HL-60 (cell line): Measurements from ENCODE around the gene COL18A1.

ENCODE experiments used
- CTCF ChIP-seq: IDR thresholded peaks from one replicate; pipeline ENCODE4 v1.5.1; 2011; ENCODE audit warnings: low read length, control low read depth, inconsistent platforms; ENCODE audit not compliant: insufficient read depth
- POLR2AphosphoS5 ChIP-seq: IDR thresholded peaks from 2 replicates; pipeline ENCODE4 v1.6.1; 2012; ENCODE audit warnings: low read depth
- REST ChIP-seq: IDR thresholded peaks from 2 replicates; pipeline ENCODE4 v1.6.1; 2012; ENCODE audit warnings: low read depth; ENCODE audit not compliant: insufficient replicate concordance

- TF ChIP-seq CTCF (no peak), REST (no peak), POLR2AphosphoS5 (no peak)
Observed at GRCh38 chr21:45451091-45451740, 46.3 kb downstream of the COL18A1 start.
